HG03196 (cell line): Measurements from ENCODE around the gene SF1.

ENCODE experiments used
- ATAC-seq: cut with Tn5 transposase; IDR thresholded peaks from one replicate; pipeline ENCODE4 v1.9.1; 2021; ENCODE audit not compliant: unreplicated experiment

The SF1 gene

GRCh38 chr11:64801561-64802369 lies 23.4 kb upstream of the SF1 start:
- no peak for ATAC-seq

GRCh38 chr11:64801158-64801464 lies 22.8 kb upstream of the SF1 start:
- no peak for ATAC-seq

GRCh38 chr11:64800303-64801157 lies 22.2 kb upstream of the SF1 start:
- no peak for ATAC-seq

GRCh38 chr11:64799623-64800302 lies 21.4 kb upstream of the SF1 start:
- ATAC-seq: no peak

GRCh38 chr11:64799256-64799622 lies 20.9 kb upstream of the SF1 start:
- ATAC-seq: no peak

GRCh38 chr11:64796757-64797541 lies 18.6 kb upstream of the SF1 start:
- no peak for ATAC-seq

GRCh38 chr11:64796047-64796756 lies 17.9 kb upstream of the SF1 start:
- no peak for ATAC-seq

GRCh38 chr11:64794526-64794925 lies 16.2 kb upstream of the SF1 start:
- ATAC-seq: no peak

- no peak for ATAC-seq
Measured at GRCh38 chr11:64793271-64794160, 15.2 kb upstream of the SF1 start.

- no peak for ATAC-seq
Measured at GRCh38 chr11:64792482-64792881, 14.1 kb upstream of the SF1 start.

- ATAC-seq: no peak
Measured at GRCh38 chr11:64791781-64792291, 13.5 kb upstream of the SF1 start.

GRCh38 chr11:64790205-64791095 lies 12.1 kb upstream of the SF1 start:
- ATAC-seq: no peak

- ATAC-seq: no peak
Measured at GRCh38 chr11:64789331-64790204, 11.2 kb upstream of the SF1 start.

GRCh38 chr11:64788321-64789215 lies 10.2 kb upstream of the SF1 start:
- no peak for ATAC-seq

- ATAC-seq: no peak
Measured at GRCh38 chr11:64787526-64788320, 9.4 kb upstream of the SF1 start.
